Activated CD8-positive, alpha-beta memory T cell treated with anti-CD3 and anti-CD28 coated beads for 4 hours (primary cell): ENCODE measurements around the gene HES7.
"Not testable (repeated sequence)": the region's sequence is repeated elsewhere in the genome, so short reads cannot be mapped to it uniquely, and the experiment has no call there.

Experiments used
- DNase-seq, 2 donors: peaks; one replicate each; pipeline ENCODE4 v3.0.0-alpha.2; 2020; ENCODE audit warnings: low read depth in 2 of 2

The HES7 gene

DNA sequence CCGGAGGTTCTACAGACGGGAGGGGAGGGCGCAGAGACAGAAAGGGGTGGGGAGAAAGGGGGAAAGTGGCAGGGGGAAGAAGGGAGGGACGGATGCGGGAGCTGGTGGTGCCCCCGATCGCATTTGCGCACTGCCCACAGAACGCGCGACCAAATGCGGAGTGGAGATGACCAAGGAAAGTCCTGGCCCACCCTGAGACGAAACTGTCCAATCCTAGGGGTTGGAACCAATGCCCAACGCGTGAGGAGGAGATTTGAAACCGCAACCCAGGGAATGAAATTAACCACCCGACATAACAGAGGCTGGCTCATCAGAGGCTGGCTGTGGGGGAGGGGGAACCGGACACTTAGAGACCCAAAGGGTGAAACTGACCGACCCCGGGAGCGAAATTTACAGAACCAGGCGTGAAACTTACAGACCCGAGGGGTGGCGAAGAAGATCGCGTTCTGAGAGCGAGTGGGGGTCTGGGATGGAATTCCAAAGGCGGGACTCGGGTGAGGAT lies 1.4 kb downstream of the HES7 start:
- no peak for DNase-seq

DNA sequence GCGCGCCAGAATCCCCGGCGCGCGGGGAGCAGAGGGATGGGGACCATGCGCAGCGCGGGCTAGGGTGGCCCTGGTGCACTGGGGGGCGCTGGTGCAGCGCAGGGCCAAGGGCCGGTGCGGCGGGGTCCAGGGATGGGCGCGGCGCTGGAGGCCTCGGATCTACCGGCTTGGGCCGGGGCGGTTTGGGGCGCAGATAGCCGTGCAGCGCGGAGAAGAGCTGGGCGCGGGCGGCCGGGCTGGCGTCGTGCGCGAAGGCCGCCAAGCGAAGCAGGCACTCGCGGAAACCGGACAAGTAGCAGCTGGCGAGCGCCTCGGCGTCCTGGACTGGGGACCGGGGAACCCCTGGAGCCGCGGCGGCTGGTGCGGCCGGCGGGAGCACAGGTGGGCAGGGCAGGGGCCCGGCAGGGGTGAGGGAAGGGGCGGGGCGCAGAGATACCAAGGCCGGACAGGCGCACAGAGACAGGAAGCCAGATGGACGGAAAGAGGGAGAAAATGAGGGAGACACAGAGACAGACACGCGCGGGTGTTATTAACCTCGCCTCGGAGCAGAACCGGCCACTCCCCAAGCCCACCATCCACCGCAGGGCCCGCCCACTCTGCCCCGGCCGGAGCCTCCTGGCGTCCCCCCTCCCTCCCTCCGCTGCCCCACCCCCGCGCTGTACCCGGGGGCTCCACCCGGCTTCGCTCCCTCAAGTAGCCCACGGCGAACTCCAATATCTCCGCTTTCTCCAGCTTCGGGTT lies 2.1 kb downstream of the HES7 start:
- no peak for DNase-seq

DNA sequence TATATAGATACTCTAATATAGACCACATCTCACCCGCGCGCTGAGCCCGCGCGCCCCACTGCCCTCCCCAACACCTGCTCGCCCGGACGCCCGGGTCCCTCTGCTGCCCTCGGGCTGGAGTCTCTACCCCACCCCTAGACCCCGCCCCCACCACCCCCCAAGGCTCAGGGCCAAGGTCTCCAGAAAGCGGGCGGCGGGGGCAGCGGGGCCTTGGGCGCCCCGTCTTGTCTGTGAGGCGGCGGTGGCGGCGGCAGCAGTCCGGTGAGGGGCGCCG lies 2.6 kb downstream of the HES7 start:
- no peak for DNase-seq

DNA sequence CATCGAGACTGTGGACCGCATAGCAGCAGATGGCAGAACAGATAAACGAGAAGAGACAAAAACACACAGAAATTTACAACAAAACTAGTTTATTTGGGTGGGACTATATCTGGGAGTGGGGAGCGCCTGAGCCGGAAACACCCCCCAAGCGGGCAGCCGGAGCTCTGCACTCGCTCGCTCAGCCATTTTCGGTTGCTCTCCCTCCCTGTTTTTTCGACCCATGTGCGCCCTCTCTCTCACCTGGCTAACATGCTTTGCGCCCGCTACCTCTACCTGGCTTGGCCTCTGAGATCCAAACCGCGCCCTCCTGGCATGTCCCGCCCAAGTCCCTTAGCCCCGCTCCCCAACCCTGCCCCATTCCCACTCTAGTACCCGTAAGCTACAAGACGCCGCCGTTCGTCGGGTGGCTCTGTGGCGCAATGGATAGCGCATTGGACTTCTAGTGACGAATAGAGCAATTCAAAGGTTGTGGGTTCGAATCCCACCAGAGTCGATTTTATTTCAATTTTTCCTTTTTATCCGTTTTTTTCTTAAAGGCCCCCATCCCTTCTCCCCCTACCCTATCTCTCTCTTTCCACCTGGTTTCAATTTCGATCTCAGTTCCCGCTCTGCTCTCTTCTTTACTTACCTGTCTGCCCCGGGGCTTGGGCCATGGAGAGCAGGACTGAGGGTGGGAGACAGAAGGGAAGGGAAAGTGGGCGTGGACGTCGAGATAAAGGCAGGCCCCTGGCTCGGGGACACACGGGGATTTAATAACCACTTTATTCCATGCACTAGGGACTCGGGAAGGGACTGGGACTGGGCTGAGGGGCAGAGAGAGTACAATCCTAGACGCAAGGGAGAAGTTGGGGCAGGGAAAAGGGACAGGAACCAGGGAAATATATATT lies 3.1 kb downstream of the HES7 start:
- no peak for DNase-seq

DNA sequence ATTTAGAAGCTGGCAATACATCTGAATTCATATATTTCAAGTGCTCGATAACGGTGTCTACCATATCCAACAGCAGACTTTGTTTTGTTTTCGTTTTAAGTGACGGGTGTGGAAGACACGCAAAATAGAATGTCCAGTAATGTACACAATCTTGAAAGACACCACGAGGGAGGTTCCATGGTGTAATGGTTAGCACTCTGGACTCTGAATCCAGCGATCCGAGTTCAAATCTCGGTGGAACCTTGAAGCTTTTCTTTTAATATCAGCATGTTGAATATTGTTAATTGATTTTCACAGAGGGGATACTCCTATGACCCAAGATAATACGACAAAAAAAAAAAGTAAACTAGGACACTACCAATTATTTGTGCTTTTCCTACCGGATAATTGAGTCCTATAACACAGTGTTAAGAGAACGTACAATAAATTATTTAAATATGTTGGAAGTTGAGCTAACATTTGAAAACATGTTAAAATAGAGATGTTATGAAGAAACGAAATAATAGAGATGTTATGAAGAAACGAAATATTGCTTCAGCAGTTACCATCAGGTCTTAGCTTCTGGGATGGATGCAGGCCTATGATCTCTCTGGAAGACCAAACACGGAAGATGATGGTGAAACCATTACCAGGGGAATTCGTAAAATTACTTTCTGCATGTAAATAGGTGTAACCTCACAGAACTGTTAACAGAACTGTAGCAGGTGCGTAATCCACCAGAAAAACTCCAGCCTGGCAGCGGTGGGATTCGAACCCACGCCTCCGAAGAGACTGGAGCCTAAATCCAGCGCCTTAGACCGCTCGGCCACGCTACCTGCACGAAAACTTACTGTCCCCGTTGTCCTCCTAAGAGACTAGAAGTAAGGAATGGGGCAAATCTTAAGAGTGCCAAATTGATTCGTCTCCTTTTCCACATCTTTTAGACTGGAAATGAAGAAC lies 4.1 kb downstream of the HES7 start:
- peak; percentile 65 to 66 for DNase-seq

DNA sequence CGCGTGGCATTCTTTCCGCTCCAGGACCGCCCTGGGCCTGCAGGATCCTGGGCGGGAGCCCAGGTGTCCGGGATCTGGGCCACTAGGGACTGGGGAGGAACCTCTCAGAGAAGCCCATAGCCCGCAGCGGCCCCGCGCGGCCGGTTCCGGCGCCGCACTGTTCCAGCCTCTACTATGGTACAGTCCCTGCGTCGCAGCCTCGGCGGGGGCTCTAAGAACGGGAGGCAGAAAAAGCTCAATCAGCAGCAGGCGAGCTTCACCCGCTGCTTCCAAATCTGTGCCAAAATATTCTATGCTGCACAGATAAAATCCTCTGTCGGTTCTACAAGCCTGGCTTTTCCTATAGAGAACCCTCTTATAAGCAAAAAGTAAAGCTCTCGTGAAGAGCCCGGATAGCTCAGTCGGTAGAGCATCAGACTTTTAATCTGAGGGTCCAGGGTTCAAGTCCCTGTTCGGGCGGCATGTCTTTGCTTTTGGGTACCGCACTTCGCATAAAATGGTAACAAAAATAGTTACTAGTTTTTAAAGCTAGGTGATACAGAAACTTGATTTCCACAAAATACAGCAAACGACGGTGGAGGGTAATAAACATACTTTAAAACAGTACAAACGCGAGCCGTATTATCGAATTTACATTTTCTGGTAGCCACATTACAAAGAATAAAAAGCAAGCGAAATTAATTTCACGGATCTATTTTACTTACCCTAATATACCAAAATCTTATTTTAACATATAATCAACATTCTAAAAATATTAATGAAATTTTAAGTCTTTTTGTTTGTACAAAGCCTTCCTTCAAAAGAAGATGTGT lies 4.9 kb downstream of the HES7 start:
- peak; percentile 72 to 73 for DNase-seq

DNA sequence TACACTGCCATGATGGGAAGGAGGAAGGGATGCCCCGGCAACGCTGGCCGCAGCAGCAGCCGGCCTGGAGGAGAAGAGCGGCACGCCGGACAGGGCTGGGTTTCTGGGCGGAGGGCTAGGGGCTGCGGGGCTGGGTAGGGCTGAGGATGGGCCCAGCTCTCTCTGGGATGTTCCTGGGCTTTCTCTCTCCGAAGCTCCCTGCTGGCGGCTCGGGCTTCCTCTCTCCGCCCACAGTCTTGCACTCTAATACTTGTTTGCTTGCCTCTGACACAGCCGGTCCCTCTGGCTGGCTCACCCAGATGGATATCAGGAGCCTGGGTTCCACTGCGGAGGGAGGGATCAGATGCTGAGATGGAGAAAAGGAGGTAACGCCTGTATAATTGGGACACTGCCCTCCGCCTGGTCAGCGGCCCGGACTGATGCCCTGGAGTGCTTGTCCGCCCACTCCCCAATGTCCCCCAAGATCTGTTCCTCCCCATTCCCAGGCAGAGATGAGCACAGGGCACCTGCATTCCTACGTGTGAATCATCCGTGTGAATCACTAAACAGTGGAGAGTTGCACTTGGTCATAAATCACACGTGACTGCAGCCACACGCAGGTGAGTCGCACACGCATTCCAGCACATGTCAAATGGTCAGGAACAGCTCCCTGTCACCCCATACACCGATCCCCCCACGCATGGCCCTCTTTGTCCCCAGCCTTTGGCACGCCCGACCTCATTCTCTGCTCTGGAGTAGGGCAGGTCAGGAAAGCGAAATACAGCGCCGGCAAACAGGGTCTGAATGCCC lies 5.7 kb downstream of the HES7 start, which contains the start of gene ALOXE3:
Gene ALOXE3, minus strand, starts transcription at position 535 of the 789 bp plus-strand sequence. Its CDS starts 524 bp downstream, at position 11.
- DNase-seq: no peak

DNA sequence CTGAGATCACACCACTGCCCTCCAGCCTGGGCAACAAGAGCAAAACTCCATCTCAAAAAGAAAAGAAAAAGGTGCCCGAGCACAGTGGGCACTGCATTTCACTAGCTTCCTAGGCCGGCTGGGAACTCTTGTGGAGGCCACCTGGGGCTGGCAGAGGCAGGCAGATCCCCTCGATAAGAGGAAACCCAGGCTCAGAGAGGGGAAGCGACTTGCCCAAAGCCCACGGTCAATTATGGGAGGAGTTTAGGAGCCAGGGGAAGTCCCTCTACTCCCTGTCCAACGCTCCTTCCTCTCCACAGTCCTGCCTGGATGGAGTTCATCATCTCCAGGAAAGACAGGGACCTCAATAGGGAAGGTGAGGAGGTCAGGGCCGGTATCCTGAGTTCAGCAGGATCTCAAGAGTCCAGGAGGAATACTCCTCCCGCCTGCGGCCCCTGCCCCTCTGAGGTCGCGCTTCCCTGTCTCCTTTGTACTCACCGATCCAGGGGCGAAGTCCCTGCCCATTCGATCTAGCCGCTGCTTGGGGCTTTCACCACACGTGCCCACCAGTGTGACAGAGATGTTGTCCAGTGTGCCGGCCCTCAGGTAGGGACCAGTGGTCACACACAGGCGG lies 6.4 kb downstream of the HES7 start:
- DNase-seq: no peak

DNA sequence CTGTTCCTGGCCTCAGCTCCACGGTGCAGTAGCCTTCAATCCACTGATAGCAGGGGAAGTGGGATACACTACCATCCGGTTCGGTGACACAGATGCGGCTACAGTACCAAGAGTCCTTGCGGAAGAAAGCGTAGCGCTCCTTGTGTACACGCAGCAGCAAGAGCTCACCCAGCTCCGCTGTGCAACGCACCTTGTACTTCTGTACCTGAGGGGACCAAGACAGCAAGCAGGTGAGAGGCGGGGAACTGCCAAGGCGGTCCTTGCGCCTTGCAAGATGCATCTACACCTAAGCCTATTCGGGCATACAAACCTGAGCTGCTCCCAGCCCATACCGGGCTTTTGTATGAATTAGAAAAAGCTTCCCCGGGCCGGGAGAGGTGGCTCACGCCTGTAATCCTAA lies 7.1 kb downstream of the HES7 start:
- DNase-seq: no peak

DNA sequence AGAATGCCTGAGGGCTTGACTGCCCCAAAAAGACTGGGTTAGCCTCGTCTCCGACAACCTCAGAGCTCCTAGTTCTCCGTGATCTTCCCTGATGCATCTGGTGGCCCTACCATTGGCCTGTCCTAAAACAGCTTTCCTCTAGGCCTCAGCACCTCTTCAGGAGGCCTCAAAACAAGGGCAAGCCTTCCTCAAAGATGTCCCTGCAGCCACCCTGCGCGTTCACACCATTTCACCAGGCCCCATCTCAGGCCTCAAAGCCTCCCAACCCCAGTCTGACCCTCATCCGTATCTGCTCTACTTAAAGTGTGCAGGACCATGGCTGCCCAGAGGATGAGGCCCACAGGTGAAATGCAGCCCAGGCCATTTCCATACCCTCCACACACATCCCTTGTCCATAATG lies 13.0 kb downstream of the HES7 start:
- DNase-seq: no peak

DNA sequence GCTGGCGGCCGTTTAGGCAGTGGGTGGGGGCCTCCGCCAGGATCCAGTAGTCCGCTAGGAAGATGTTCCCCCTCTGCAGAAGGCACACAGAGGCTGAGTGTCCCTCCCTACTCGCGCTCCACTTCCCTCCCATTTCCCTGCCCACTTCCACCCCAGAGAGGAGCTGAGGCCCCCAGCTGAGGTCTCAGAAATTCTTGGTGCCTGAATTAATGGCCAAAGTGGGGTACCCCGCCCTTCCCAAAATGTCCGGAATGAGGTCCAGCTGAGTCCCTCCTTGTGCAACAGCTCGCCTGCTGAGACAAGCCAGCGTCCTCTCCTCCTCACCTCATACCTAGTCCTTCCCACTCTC lies 13.5 kb downstream of the HES7 start:
- no peak for DNase-seq

DNA sequence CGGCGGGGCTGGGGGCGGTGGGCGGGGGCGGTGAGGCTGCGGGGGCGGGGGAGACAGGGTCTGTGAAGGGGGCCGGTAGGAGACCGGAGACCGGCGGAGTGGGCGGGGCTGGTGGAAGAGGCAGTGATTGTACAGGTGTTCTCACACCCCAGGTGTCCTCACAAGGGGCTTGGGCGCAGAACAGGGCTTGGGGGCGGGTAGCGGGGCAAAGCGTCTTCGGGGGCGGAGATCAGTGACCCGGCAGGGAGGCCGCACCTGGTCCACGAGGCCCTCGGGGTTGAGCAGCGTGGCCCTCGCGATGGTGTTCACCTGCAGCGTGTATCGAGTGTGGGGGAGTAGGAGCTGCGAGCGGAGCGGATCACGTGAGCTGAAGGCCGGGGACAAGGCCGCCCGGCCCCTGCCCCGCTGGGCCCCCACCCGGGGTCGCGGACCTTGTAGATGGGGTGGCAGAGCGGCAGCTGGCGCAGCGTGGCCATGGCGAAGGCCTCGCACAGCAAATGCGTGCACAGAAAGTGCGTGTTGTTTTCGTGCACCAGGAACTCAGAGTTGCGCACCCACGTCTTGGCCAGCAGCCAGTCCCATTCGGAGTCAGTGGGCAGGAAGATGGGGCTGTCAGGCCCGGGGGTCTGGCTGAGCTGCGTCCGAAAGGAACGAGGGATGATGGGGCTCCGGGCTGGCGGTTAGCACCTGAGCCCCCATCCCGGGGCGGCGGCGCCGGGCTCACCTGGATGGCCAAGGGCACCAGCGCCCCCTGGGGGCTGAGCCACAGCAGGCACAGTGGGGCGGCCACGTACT lies 14.0 kb downstream of the HES7 start:
- DNase-seq: peak; percentile 55 to 67

DNA sequence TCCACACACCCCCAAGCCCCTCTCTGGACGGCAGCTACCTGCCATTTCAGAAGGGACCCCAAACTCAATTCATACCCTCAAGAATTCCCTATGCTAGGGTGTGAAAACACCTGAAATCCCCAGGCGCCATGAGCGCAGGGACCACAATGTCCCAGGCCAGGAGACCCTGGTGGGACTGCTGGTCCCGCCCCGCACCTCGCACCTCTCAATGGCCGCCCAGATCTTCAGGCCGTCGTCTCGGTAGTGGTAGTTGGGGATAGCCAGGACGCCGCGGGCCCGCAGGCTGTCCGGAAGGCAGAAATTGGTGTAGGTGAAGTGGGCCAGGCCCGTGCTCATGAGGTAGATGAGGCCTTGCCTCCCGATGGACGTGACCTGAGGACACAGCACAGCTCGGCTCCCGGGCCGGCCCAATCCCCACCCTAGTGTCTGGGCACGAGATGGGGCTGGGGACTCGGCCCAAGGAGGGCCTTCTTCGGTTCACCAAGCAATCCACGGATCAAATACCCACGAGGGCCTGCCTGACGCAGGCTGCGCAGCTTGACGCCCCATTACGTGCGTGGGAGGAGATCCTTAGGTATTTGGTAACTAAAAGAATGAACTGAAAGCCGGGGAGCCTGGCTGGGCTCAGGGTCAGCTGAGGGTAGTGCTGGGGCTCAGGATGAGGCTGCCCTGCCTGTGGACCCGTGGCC lies 14.8 kb downstream of the HES7 start:
- no peak for DNase-seq

DNA sequence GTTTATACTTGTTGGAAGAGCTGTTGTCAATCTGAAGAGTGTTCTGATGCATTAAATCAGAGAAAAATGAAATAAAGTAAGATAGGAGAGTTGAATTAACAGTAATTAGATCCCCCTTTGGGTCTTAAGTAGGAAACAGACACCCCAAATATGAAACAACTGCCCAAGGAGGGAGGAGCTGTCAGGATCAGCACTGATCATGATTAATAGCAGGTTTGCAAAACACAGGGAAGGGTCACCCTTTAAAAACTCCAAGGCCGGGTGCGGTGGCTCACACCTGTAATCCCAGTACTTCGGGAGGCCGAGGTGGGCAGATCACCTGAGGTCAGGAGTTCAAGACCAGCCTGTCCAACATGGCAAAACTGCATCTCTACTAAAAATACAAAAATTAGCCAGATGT lies 16.9 kb downstream of the HES7 start:
- DNase-seq: not testable (repeated sequence)

DNA sequence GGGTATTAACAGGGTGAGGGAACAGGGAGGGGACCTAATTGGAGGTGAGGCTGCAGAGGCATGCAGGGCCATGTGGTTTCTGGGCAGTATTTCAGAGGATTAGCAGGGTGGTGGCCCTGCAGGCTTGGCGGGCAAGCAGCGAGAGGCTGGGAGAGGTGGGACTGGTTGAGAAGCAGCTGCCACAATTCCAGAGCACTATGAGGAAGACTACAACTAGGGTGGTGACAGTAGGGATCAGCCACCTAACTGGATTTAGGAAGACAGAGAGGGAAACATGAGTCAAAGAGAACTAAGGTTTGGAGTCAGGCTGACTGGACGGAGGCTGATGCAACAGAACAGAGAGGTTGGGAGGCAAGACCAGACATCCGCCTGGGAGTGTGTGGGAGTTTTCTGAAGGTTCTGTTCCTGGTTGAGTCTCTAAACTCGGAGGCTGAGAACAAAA lies 17.9 kb downstream of the HES7 start:
- no peak for DNase-seq

DNA sequence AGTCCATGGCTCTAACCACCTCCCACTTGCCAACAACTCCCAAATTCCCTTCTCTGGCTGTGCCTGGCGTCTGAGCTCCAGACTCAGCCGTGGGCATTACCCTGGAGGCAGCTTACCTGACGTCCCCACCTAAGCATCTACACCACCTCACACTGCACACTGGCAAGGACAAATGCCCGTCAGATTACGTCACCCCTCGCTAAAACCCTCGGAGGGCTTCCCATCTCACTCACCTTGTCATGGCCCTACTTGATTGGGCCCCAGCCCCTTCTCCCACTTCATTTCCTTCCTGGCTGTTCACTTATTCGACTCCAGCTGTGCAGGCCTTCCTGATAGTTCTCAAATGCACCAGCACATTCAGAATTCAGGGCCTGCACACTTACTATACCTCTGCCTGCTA lies 19.0 kb downstream of the HES7 start:
- no peak for DNase-seq

DNA sequence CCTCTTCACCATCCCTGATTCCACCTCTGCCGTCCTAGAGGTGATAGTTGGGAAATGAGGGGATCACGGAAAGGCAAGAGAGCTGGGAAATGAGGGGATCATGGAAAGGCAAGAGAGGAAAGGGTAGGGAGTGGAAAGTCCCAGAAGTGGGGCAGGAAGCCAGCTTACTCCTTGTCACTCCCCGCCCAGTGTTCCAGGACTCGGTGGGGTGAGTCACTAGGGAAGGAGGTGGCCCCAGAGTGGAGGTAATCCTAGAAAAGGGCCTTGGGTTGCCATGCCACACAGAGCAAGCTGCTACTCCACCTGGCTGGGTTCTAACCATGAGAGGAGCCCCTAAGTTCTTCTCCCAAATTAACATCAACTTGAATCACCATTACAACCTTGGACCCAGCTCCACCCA lies 20.4 kb downstream of the HES7 start:
- no peak for DNase-seq

DNA sequence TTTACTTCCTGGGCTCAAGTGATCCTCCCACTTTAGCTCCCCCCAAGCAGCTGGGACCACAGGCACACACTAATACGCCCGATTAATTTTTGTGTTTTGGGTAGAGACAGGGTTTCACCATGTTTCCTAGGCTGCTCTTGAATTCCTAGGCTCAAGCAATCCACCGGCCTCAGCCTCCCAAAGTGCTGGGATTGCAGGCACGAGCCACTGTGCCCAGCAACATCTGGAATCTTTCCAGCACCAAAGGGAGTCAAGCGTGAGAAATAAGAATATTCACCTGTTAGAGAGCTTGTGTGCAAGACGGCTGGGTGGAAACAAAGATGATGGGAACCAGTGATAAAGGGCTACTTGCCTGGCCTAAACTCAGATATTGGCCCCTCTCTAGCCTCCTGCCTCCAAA lies 22.2 kb downstream of the HES7 start:
- DNase-seq: no peak
